ENCODE measurements around the gene LAT.

LAT gene

DNA sequence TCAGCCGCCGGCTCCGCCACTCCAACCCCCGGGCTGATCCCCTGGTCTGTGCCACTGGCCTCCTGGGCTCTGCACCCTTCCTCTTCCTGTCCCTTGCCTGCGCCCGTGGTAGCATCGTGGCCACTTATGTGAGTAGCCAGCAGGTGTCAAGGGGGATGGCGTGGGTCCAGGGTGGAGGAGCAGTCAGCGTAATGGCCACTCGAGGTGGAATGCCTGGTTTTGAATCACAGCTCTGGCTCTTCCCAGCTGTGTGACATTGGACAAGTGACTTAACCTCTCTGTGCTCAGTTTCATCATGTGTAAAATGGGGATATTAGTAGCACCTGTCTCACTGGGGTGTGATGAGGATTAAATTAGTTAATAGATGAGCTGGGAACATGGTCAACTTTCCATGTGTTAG, 2.4 kb upstream of the LAT start:
- no peaks in the 10 kb centered on the region for H4K20me1 ChIP-seq (ENCODE audit: insufficient read depth, low read length)
- H3K4me1 ChIP-seq (ENCODE audit: low read length): peaks cover 13% of the 10 kb centered on the region
- no peak overlapping the region for H2AFZ ChIP-seq (ENCODE audit: low read length)
- TF ChIP-seq EZH2 (optimal IDR thresholded peaks at IDR 0.05; ENCODE audit: low read depth, low read length): no peak
- TF ChIP-seq CTCF (IDR thresholded peaks at IDR 0.05; ENCODE audit: low read length): no peak
- TF ChIP-seq EZH2phosphoT487 (IDR thresholded peaks at IDR 0.05; ENCODE audit: low read length): no peak
- no peak overlapping the region for H3K9ac ChIP-seq (ENCODE audit: low read length)
- no peak overlapping the region for H3K4me3 ChIP-seq (ENCODE audit: low read length)
- H3F3A ChIP-seq (ENCODE audit: insufficient read depth, low read length): no peaks in the 10 kb centered on the region
- no peak for DNase-seq
- H3K9me2 ChIP-seq (replicated peaks; ENCODE audit: insufficient read depth, low read length): no peaks in the 10 kb centered on the region
- H3K9me3 ChIP-seq (replicated peaks; ENCODE audit: insufficient read depth, low read length): no peaks in the 10 kb centered on the region
- no peak overlapping the region for H3K27ac ChIP-seq (ENCODE audit: low read length)
- H3K4me2 ChIP-seq (ENCODE audit: low read depth, low read length): no peak overlapping the region
- peaks cover 18% of the 10 kb centered on the region; the same call in 1 of the 2 replicates for H3K79me2 ChIP-seq (ENCODE audit: low read length)
- no peaks in the 10 kb centered on the region for H3K36me3 ChIP-seq (replicated peaks; ENCODE audit: insufficient read depth, low read length)
- no peaks in the 10 kb centered on the region for H3K27me3 ChIP-seq (replicated peaks; ENCODE audit: insufficient read depth, low read length)

- Histone ChIP-seq H3K27me3 (replicated peaks; ENCODE audit: insufficient read depth, low read length) (no peaks in the 10 kb centered on the region), H3K9me3 (replicated peaks; ENCODE audit: insufficient read depth, low read length) (no peaks in the 10 kb centered on the region), H3K9ac (ENCODE audit: low read length) (no peak overlapping the region), H3K9me2 (replicated peaks; ENCODE audit: insufficient read depth, low read length) (no peaks in the 10 kb centered on the region), H3K4me2 (ENCODE audit: low read depth, low read length) (no peak overlapping the region), H3K27ac (ENCODE audit: low read length) (no peak overlapping the region), H3F3A (ENCODE audit: insufficient read depth, low read length) (no peaks in the 10 kb centered on the region), H4K20me1 (ENCODE audit: insufficient read depth, low read length) (no peaks in the 10 kb centered on the region), H3K4me3 (ENCODE audit: low read length) (no peak overlapping the region), H3K79me2 (ENCODE audit: low read length) (peaks cover 16% of the 10 kb centered on the region; the same call in 1 of the 2 replicates), H3K4me1 (ENCODE audit: low read length) (peaks cover 13% of the 10 kb centered on the region), H2AFZ (ENCODE audit: low read length) (no peak overlapping the region), H3K36me3 (replicated peaks; ENCODE audit: insufficient read depth, low read length) (no peaks in the 10 kb centered on the region)
- DNase-seq: no peak
- no peak for TF ChIP-seq CTCF (IDR thresholded peaks at IDR 0.05; ENCODE audit: low read length)
- no peak for TF ChIP-seq EZH2phosphoT487 (IDR thresholded peaks at IDR 0.05; ENCODE audit: low read length)
- TF ChIP-seq EZH2 (optimal IDR thresholded peaks at IDR 0.05; ENCODE audit: low read depth, low read length): no peak
Measured at GRCh38 chr16:28982949-28983348, 1.9 kb upstream of the LAT start.

DNA sequence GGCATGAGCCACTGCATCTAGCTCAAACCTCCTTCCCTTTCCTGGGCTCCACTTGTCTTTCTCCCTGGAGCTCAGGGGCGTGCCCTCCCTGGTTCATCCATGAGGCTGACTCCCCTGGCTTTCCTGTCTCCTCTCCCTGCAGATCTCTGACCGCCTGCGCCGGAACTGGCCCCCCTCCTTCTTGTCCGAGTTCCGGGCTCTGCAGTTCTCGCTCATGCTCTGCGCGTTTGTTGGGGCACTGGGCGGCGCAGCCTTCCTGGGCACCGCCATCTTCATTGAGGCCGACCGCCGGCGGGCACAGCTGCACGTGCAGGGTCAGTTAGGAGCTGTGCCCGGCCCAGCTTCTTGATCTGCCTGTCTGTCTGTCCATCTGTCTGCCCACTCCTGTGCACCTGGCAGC, 1.2 kb upstream of the LAT start:
- Histone ChIP-seq H4K20me1 (ENCODE audit: insufficient read depth, low read length) (no peaks in the 10 kb centered on the region), H3K36me3 (replicated peaks; ENCODE audit: insufficient read depth, low read length) (no peaks in the 10 kb centered on the region), H2AFZ (ENCODE audit: low read length) (no peak overlapping the region), H3K9ac (ENCODE audit: low read length) (no peak overlapping the region), H3K9me3 (replicated peaks; ENCODE audit: insufficient read depth, low read length) (no peaks in the 10 kb centered on the region), H3K9me2 (replicated peaks; ENCODE audit: insufficient read depth, low read length) (no peaks in the 10 kb centered on the region), H3K27me3 (replicated peaks; ENCODE audit: insufficient read depth, low read length) (no peaks in the 10 kb centered on the region), H3K4me2 (ENCODE audit: low read depth, low read length) (no peak overlapping the region), H3K79me2 (ENCODE audit: low read length) (peaks cover 9% of the 10 kb centered on the region; the same call in 1 of the 2 replicates), H3K4me1 (ENCODE audit: low read length) (peaks cover 13% of the 10 kb centered on the region), H3F3A (ENCODE audit: insufficient read depth, low read length) (no peaks in the 10 kb centered on the region), H3K4me3 (ENCODE audit: low read length) (no peak overlapping the region), H3K27ac (ENCODE audit: low read length) (no peak overlapping the region)
- TF ChIP-seq CTCF (IDR thresholded peaks at IDR 0.05; ENCODE audit: low read length): no peak
- no peak for TF ChIP-seq EZH2phosphoT487 (IDR thresholded peaks at IDR 0.05; ENCODE audit: low read length)
- no peak for TF ChIP-seq EZH2 (optimal IDR thresholded peaks at IDR 0.05; ENCODE audit: low read depth, low read length)
- no peak for DNase-seq

Measured in MM.1S (cell line).